Activated naive CD4-positive, alpha-beta T cell treated with anti-CD3 and anti-CD28 coated beads, Interleukin-2, amount 50 U/mL, for 72 hours (primary cell): ENCODE data around the gene MPDU1. TPM values are rescaled to one million over a fixed set of nuclear protein-coding genes. Genes with fewer than 3 reads are reported as not detected.
"Not testable (repeated sequence)": the region's sequence is repeated elsewhere in the genome, so short reads cannot be mapped to it uniquely, and the experiment has no call there.

ENCODE experiments used
- ATAC-seq, 2 donors: fragments of 150-1000 bp; cut with Tn5 transposase; 2 replicates each; pipeline ENCODE4 v1.10.0; 2021; ENCODE audit warnings: mild to moderate bottlenecking in 2 of 2, moderate library complexity in 2 of 2
- DNase-seq, 2 donors: peaks; one replicate each; pipeline ENCODE4 v3.0.0; 2021 to 2022; ENCODE audit warnings: low spot score in 2 of 2
- H3K27ac Mint-ChIP-seq, 2 donors: one replicate each; pipeline ENCODE4 v1.8.0; 2022; ENCODE audit warnings: mild to moderate bottlenecking in 2 of 2, mixed read lengths in 2 of 2
- H3K36me3 Mint-ChIP-seq, 2 donors: one replicate each; pipeline ENCODE4 v1.8.0; 2022; ENCODE audit warnings: mixed read lengths in 2 of 2
- H3K9me3 Mint-ChIP-seq, 2 donors: one replicate each; pipeline ENCODE4 v1.8.0; 2022; ENCODE audit warnings: mixed read lengths in 2 of 2
- total RNA-seq, 2 donors: library from RNA; stranded (reverse); gene quantifications; one replicate each; pipeline ENCODE4 v1.2.3, GENCODE V29; 2022

The MPDU1 gene
- total RNA-seq, 2 donors from 2014 or later = 52.1 to 60.6 TPM

GRCh38 chr17:7620835-7621234, 37.2 kb downstream of the MPDU1 start:
- Mint-ChIP-seq H3K27ac (no peak overlapping the region), H3K36me3 (no peaks in the 10 kb centered on the region), H3K9me3 (no peaks in the 10 kb centered on the region)
- DNase-seq (no peak), ATAC-seq (no peak)

DNA sequence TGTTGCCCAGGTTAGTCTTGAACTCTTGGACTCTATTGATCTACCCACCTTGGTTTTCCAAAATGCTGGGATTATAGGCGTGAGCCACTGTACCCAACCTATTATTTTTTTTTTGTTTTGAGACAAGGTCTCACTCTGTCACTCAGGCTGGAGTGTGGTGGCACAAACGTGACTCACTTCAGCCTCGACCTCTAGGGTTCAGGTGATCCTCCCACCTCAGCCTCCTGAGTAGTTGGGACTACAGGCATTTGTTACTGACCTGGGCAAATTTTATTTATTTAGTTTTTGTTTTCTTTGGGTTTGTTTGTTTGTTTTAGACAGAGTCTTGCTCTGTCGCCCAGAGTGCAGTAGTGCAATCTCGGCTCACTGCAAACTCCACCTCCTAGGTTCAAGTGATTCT, 40.0 kb downstream of the MPDU1 start:
- Mint-ChIP-seq H3K27ac (no peak overlapping the region), H3K36me3 (no peaks in the 10 kb centered on the region), H3K9me3 (no peaks in the 10 kb centered on the region)
- no peak for ATAC-seq
- DNase-seq = no peak

GRCh38 chr17:7625749-7626148, 42.1 kb downstream of the MPDU1 start:
- ATAC-seq, H3K9me3 Mint-ChIP-seq: not testable (repeated sequence)

DNA sequence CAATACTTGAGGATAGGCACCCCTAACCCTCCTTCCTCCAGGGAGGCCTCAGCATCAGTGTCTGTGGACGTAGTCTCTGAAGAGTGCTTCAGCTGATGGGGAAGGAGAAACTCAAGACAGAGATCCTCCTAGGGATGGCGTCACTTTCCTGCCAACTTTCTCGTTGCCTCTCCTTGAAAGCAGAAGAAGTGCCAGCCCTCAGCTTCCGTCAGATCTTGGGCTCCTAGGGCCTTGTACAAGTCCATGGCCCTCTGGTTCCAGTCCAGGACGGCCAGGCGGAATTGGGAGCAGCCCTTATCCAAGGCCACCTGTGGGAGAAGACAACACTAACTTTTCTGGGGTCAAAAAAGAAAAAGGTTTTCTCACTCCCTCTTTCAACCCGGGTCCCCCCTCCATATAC, 42.7 kb downstream of the MPDU1 start:
- Mint-ChIP-seq H3K36me3 (no peaks in the 10 kb centered on the region), H3K27ac (peak overlapping the region in 1 of 2 donors; percentile 94), H3K9me3 (no peaks in the 10 kb centered on the region)
- DNase-seq (no peak), ATAC-seq (no peak)

More at GRCh38 chr17:7625749-7626148, 42.1 kb downstream of the MPDU1 start:
- DNase-seq, H3K27ac Mint-ChIP-seq, H3K36me3 Mint-ChIP-seq: not testable (repeated sequence)

DNA sequence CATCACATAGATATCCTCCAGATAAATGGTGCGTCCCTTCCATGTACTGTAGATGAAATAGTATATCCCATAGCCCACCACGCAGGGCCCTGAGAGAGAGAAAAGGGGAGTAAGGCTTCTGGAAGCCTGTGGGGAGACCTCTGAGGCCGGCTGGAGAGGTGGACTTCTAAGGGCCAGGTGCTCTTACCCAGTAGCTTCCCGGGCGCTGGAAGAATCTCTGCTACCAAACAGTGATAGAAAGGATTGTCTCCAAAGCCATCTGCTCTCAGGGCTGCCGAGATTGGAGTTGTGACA, 43.3 kb downstream of the MPDU1 start:
- no peak for ATAC-seq
- Mint-ChIP-seq H3K27ac (peak overlapping the region; percentile 80 to 94), H3K9me3 (no peaks in the 10 kb centered on the region), H3K36me3 (no peaks in the 10 kb centered on the region)
- no peak for DNase-seq

DNA sequence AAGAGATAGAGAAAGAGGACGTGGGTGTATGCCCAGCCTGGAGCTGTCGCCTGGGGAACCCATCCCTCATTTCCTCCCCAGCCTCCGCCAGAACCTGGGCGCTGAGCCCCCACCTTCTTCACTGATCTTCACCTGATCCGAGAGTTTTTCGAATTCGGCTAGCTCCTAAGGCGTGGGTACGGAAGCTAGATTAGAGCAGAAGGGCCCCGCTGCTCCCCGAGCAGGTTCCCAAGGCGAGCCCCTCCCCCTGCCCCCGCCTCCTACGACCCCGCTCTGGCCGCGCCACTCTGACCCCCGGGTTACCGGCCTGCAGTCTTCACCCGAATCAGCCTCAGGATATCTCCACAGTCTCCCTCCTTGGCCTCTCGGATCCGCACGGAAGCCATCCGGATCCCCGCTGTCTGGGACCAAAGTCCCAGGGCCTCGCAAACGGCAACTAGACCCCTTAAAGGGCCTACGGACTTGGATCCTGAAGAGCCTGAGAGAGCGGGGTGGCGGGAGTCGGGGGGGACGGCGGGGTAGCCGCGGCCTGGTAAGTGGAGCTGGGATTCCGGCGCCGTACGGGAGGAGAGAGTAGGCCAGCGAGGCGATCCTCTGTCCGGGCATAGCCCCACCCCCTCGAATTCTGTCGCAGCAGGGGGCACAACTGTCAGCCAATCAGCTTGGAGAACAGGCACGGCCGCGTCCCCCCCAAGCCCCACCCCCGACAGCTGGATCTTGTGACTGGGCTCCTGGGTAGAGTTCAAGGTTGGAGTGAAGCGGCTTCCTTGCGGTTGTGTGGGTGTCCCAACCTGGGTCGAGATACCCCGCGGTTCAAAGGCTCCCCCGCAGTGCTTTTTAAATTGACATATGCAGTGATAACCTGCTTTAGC, 43.8 kb downstream of the MPDU1 start, which contains the start of gene SAT2:
SAT2 (minus strand) TSS at position 572 of the 872 bp plus-strand sequence; CDS start at position 386, 186 bp downstream.
- ATAC-seq = peak; percentile 96 to 97
- peak within 1 kb of the TSS; percentile 80 to 94 for H3K27ac Mint-ChIP-seq

GRCh38 chr17:7629939-7630571, 46.4 kb downstream of the MPDU1 start, which contains the start of gene SHBG:
TSS of gene SHBG (plus strand) at chr17:7630135. CDS start at chr17:7630173, 38 bp downstream.
- no peak for ATAC-seq
- no peak within 1 kb of the TSS for H3K27ac Mint-ChIP-seq
- no peaks in the 10 kb centered on the region for H3K9me3 Mint-ChIP-seq
- no peaks in the 10 kb centered on the region for H3K36me3 Mint-ChIP-seq
- no peak for DNase-seq

More for the DNA sequence above, 43.8 kb downstream of the MPDU1 start, which contains the start of gene SAT2:
- Mint-ChIP-seq H3K36me3 (no peaks in the 10 kb centered on the region), H3K9me3 (no peaks in the 10 kb centered on the region)
- DNase-seq = peak; percentile 79 to 82

DNA sequence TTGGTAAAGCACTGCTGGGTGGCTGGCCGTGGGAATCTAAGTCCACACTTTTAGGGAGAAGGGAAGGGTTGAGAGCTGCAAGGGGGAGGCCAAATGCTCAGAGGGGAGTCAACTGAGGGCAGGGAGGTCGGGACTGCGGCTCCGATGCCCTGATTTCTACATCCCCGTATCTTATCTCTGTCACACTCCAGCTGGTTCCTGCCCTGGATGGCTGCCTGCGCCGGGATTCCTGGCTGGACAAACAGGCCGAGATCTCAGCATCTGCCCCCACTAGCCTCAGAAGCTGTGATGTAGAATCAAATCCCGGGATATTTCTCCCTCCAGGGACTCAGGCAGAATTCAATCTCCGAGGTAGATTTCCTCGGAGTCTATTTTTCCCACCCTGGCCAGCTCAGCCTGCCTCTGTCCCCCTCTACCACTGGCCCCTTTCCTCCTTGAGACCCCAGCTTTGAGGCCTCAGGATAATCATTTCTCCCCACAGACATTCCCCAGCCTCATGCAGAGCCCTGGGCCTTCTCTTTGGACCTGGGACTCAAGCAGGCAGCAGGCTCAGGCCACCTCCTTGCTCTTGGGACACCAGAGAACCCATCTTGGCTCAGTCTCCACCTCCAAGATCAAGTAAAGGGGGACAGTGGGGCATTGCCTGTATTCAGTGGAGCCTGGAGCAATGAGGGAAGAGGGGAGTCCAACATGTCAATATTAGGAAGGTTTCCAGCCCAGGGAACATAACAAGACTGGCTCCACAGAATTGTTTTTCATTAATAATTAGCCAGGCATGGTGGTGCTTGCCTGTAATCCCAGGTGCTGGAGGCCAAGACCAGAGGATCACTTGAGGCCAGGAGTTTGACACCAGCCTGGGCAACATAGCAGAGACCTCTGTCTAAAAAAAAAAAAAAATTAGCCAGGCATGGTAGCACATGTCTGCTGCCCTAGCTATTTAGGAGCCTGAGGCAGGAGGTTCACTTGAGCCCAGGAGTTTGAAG, 48.0 kb downstream of the MPDU1 start:
- Mint-ChIP-seq H3K36me3 (no peaks in the 10 kb centered on the region), H3K9me3 (no peaks in the 10 kb centered on the region), H3K27ac (no peak overlapping the region)
- no peak for DNase-seq
- no peak for ATAC-seq

- Mint-ChIP-seq H3K27ac (no peak overlapping the region), H3K9me3 (no peaks in the 10 kb centered on the region), H3K36me3 (no peaks in the 10 kb centered on the region)
- ATAC-seq = peak in 1 of 2 donors; percentile 37
- peak in 1 of 2 donors; percentile 42 for DNase-seq
Observed at GRCh38 chr17:7632492-7632894, 48.8 kb downstream of the MPDU1 start.

DNA sequence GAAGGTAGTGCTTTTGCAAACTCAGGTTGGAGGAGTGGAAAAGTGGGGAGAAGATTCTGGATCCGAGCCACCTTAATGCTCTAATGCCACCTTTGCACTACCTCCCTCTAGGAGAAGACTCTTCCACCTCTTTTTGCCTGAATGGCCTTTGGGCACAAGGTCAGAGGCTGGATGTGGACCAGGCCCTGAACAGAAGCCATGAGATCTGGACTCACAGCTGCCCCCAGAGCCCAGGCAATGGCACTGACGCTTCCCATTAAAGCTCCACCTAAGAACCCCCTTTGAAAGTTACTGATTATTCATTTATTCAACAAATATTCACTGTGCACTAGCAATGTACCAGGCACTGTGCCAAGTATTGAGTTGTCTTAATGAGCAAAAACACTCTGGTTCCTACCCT, 49.4 kb downstream of the MPDU1 start:
- Mint-ChIP-seq H3K27ac (no peak overlapping the region), H3K36me3 (no peaks in the 10 kb centered on the region), H3K9me3 (no peaks in the 10 kb centered on the region)
- DNase-seq = no peak
- ATAC-seq = no peak

- peak in 1 of 2 donors; percentile 49 for ATAC-seq
- H3K27ac Mint-ChIP-seq = no peak overlapping the region
- H3K36me3 Mint-ChIP-seq = no peaks in the 10 kb centered on the region
- DNase-seq = peak in 1 of 2 donors; percentile 31
- H3K9me3 Mint-ChIP-seq = no peaks in the 10 kb centered on the region
Observed at GRCh38 chr17:7634384-7634783, 50.7 kb downstream of the MPDU1 start.

- H3K36me3 Mint-ChIP-seq = no peaks in the 10 kb centered on the region
- no peak overlapping the region for H3K27ac Mint-ChIP-seq
- H3K9me3 Mint-ChIP-seq = no peaks in the 10 kb centered on the region
- ATAC-seq (no peak), DNase-seq (no peak)
Observed at GRCh38 chr17:7636163-7636562, 52.5 kb downstream of the MPDU1 start.

Other genes with a start within 250 kb of the MPDU1 start
- 100 to 1,000 TPM; 400 to 610 TPM for gene ACAP1, start 247.3 kb upstream of the MPDU1 start, total RNA-seq
- gene KCTD11, start 231.7 kb upstream of the MPDU1 start, total RNA-seq = 10 to 100 TPM in 1 of 2 donors, 1 to 10 TPM in 1; 3.6 to 10.1 TPM
- under 1 TPM in 1 of 2 donors, not detected in 1; 0.21 TPM for gene TMEM95, start 228.7 kb upstream of the MPDU1 start, total RNA-seq
- gene TNK1, start 202.8 kb upstream of the MPDU1 start, total RNA-seq = 1 to 10 TPM; 2.7 to 5.3 TPM
- 10 to 100 TPM; 58.2 to 77.5 TPM for gene PLSCR3, start 189.3 kb upstream of the MPDU1 start, total RNA-seq
- gene TMEM256, start 179.8 kb upstream of the MPDU1 start, total RNA-seq = 100 to 1,000 TPM in 1 of 2 donors, 10 to 100 TPM in 1; 78.9 to 114 TPM
- gene NLGN2, start 176.0 kb upstream of the MPDU1 start, total RNA-seq = 10 to 100 TPM; 14.5 to 15.8 TPM
- not detected for gene SPEM1, start 163.5 kb upstream of the MPDU1 start, total RNA-seq
- under 1 TPM in 1 of 2 donors, not detected in 1; 0.14 TPM for gene SPEM2, start 158.2 kb upstream of the MPDU1 start, total RNA-seq
- not detected for gene SPEM3, start 155.0 kb upstream of the MPDU1 start, total RNA-seq
- 10 to 100 TPM in 1 of 2 donors, 1 to 10 TPM in 1; 9.2 to 13.2 TPM for gene TMEM102, start 148.4 kb upstream of the MPDU1 start, total RNA-seq
- 10 to 100 TPM in 1 of 2 donors, 1 to 10 TPM in 1; 2.6 to 35.5 TPM for gene FGF11, start 144.3 kb upstream of the MPDU1 start, total RNA-seq
- gene CHRNB1, start 138.8 kb upstream of the MPDU1 start, total RNA-seq = 10 to 100 TPM; 12.1 to 17.6 TPM
- 10 to 100 TPM; 21.8 to 26.5 TPM for gene ZBTB4, start 104.2 kb upstream of the MPDU1 start, total RNA-seq
- gene SLC35G6, start 102.4 kb upstream of the MPDU1 start, total RNA-seq = not detected
- 100 to 1,000 TPM; 280 to 333 TPM for gene POLR2A, start 99.5 kb upstream of the MPDU1 start, total RNA-seq
- 10 to 100 TPM; 16.4 to 18.9 TPM for gene TNFSF12, start 34.8 kb upstream of the MPDU1 start, total RNA-seq
- gene TNFSF13, start 25.1 kb upstream of the MPDU1 start, total RNA-seq = 1 to 10 TPM; 4.6 to 6.0 TPM
- 10 to 100 TPM; 42.9 to 46.3 TPM for gene SENP3, start 21.9 kb upstream of the MPDU1 start, total RNA-seq
- gene CD68, start 4.2 kb upstream of the MPDU1 start, total RNA-seq = 10 to 100 TPM in 1 of 2 donors, 1 to 10 TPM in 1; 7.6 to 12.7 TPM
- gene SOX15, start 6.2 kb downstream of the MPDU1 start, total RNA-seq = under 1 TPM; 0.23 to 0.93 TPM
- gene FXR2, start 31.0 kb downstream of the MPDU1 start, total RNA-seq = 10 to 100 TPM; 34.7 to 66.2 TPM
- 10 to 100 TPM; 24.4 to 49.6 TPM for gene SAT2, start 44.0 kb downstream of the MPDU1 start, total RNA-seq
- under 1 TPM in 1 of 2 donors, not detected in 1; 0.50 TPM for gene SHBG, start 46.3 kb downstream of the MPDU1 start, total RNA-seq
- under 1 TPM in 1 of 2 donors, not detected in 1; 0.25 TPM for gene ATP1B2, start 67.1 kb downstream of the MPDU1 start, total RNA-seq
- 100 to 1,000 TPM in 1 of 2 donors, 10 to 100 TPM in 1; 78.4 to 147 TPM for gene TP53, start 103.6 kb downstream of the MPDU1 start, total RNA-seq
- 10 to 100 TPM; 16.4 to 23.5 TPM for gene WRAP53, start 104.6 kb downstream of the MPDU1 start, total RNA-seq
- gene EFNB3, start 121.3 kb downstream of the MPDU1 start, total RNA-seq = not detected
- gene DNAH2, start 133.9 kb downstream of the MPDU1 start, total RNA-seq = under 1 TPM; 0.05 to 0.19 TPM